ENCODE results near the gene BCL2.

BCL2 gene

GRCh38 chr18:63083555-63083954, 236.0 kb downstream of the BCL2 start:
- DNase-seq (ENCODE audit: low read depth) = no peak

GRCh38 chr18:63083020-63083531, 236.5 kb downstream of the BCL2 start:
- DNase-seq (ENCODE audit: low read depth) = no peak

GRCh38 chr18:63082366-63083019, 237.1 kb downstream of the BCL2 start:
- DNase-seq (ENCODE audit: low read depth) = no peak

GRCh38 chr18:63079114-63079513, 240.5 kb downstream of the BCL2 start:
- no peak for DNase-seq (ENCODE audit: low read depth)

- no peak for DNase-seq (ENCODE audit: low read depth)
Measured at GRCh38 chr18:63078471-63078870, 241.1 kb downstream of the BCL2 start.

- peak; percentile 54 for DNase-seq (ENCODE audit: low read depth)
Measured at GRCh38 chr18:63074981-63075404, 244.6 kb downstream of the BCL2 start.

- no peak for DNase-seq (ENCODE audit: low read depth)
Measured at GRCh38 chr18:63073481-63073880, 246.1 kb downstream of the BCL2 start.

All from activated T-cell treated with anti-CD3 and anti-CD28 coated beads for 24 hours (primary cell).